ENCODE results near the gene KLC3.

The KLC3 gene

DNA sequence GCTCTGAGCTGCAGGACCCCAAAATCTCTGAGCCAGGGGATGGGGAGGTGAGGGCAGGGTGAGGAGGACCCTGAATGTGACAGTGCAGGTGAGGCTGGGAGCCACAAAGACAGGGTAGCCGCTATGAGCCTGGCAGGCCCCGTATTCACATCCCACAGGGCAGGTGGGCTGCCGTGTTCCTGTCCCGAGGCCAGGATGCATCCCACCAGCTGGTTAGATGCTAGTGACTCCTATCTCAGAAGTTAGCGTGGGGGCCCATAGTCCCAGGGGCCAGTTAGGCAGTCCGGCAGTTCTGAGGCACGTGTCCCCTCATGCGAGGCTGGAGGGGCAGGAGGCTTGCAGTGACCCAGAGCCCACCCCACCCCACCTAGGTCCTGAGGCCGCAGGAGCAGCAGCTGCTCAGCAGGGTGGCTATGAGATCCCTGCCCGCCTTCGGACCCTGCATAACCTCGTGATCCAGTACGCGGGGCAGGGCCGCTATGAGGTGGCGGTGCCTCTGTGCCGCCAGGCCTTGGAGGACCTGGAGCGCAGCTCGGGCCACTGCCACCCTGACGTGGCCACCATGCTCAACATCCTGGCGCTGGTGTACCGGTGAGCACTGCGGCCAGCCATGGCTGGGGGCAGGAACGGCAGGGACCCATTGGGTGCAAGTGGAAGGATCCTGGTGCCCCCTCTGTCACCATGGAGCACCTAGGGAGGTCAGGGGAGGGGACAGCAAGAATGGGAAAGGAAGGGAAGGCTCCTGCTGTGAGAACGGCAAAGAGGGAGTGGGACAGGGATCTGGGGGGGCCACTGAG, 7.2 kb downstream of the KLC3 start:
- H3K4me3 ChIP-seq (ENCODE audit: low read depth, low read length): no peak overlapping the region
- in situ Hi-C loops (cut with HindIII; ENCODE audit: low sequenced_read_pairs): no loop called here
- no peak for DNase-seq (ENCODE audit: low read depth, low spot score)
- TF ChIP-seq, protein P1, sequence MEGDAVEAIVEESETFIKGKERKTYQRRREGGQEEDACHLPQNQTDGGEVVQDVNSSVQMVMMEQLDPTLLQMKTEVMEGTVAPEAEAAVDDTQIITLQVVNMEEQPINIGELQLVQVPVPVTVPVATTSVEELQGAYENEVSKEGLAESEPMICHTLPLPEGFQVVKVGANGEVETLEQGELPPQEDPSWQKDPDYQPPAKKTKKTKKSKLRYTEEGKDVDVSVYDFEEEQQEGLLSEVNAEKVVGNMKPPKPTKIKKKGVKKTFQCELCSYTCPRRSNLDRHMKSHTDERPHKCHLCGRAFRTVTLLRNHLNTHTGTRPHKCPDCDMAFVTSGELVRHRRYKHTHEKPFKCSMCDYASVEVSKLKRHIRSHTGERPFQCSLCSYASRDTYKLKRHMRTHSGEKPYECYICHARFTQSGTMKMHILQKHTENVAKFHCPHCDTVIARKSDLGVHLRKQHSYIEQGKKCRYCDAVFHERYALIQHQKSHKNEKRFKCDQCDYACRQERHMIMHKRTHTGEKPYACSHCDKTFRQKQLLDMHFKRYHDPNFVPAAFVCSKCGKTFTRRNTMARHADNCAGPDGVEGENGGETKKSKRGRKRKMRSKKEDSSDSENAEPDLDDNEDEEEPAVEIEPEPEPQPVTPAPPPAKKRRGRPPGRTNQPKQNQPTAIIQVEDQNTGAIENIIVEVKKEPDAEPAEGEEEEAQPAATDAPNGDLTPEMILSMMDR (IDR thresholded peaks at IDR 0.05; ENCODE audit: low read depth, low read length): no peak

GRCh38 chr19:45348367-45349125, 8.0 kb downstream of the KLC3 start:
- TF ChIP-seq, protein P1 (IDR thresholded peaks at IDR 0.05; ENCODE audit: low read depth, low read length): no peak
- no peak overlapping the region for H3K4me3 ChIP-seq (ENCODE audit: low read depth, low read length)
- DNase-seq (ENCODE audit: low read depth, low spot score): no peak
- in situ Hi-C loops (cut with HindIII; ENCODE audit: low sequenced_read_pairs): no loop called here

DNA sequence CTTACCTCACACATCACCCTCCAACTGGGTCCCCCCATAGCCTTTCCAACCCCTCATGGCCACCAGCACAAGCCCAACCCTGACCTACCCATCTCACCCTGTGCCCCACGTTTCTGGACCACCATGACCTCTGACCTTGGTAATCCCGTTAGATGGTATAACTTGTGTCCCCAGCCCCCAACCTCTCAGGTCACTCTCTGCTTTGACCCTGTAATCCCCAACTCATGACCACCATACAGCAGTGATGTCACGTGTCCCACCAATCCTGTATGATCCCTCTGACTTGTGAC, 8.5 kb downstream of the KLC3 start:
- TF ChIP-seq, protein P1 (IDR thresholded peaks at IDR 0.05; ENCODE audit: low read depth, low read length): no peak
- no peak overlapping the region for H3K4me3 ChIP-seq (ENCODE audit: low read depth, low read length)
- no peak for DNase-seq (ENCODE audit: low read depth, low spot score)
- in situ Hi-C loops (cut with HindIII; ENCODE audit: low sequenced_read_pairs): no loop called here

- TF ChIP-seq, protein P1 (IDR thresholded peaks at IDR 0.05; ENCODE audit: low read depth, low read length): no peak
- in situ Hi-C loops (cut with HindIII; ENCODE audit: low sequenced_read_pairs): no loop called here
- no peak for DNase-seq (ENCODE audit: low read depth, low spot score)
- H3K4me3 ChIP-seq (ENCODE audit: low read depth, low read length): no peak overlapping the region
Measured at GRCh38 chr19:45349430-45349941, 8.9 kb downstream of the KLC3 start.

- TF ChIP-seq, protein P1 (IDR thresholded peaks at IDR 0.05; ENCODE audit: low read depth, low read length): no peak
- DNase-seq (ENCODE audit: low read depth, low spot score): no peak
- in situ Hi-C loops (cut with HindIII; ENCODE audit: low sequenced_read_pairs): no loop called here
Measured at GRCh38 chr19:45350477-45351058, 10.0 kb downstream of the KLC3 start.

GRCh38 chr19:45351401-45351952, 10.9 kb downstream of the KLC3 start:
- DNase-seq (ENCODE audit: low read depth, low spot score): no peak
- H3K4me3 ChIP-seq (ENCODE audit: low read depth, low read length): no peak overlapping the region
- TF ChIP-seq, protein P1 (IDR thresholded peaks at IDR 0.05; ENCODE audit: low read depth, low read length): no peak
- in situ Hi-C loops (cut with HindIII; ENCODE audit: low sequenced_read_pairs): no loop called here

More at GRCh38 chr19:45350477-45351058, 10.0 kb downstream of the KLC3 start:
- H3K4me3 ChIP-seq (ENCODE audit: low read depth, low read length): no peak overlapping the region
